Measurements from ENCODE around the gene TLCD3B.

DNA sequence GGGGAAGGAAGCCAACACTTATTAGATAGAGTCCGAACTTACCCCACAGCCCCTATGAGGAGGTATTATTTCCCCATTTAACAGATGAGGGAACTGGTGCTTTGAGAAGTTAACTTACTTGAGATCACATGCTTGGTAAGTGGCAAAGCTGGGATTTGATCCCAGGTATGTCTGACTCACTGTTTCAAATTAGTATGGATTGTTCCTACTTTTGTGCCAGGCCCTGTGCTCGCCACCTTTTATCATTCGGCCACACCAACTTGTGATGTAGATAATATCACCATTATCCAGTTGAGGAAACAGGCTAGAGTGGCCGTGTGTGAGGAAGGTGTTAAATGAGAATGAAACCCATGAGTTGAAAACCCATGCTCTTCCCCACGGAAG, 46.3 kb downstream of the TLCD3B start:
- TF ChIP-seq, protein P1, sequence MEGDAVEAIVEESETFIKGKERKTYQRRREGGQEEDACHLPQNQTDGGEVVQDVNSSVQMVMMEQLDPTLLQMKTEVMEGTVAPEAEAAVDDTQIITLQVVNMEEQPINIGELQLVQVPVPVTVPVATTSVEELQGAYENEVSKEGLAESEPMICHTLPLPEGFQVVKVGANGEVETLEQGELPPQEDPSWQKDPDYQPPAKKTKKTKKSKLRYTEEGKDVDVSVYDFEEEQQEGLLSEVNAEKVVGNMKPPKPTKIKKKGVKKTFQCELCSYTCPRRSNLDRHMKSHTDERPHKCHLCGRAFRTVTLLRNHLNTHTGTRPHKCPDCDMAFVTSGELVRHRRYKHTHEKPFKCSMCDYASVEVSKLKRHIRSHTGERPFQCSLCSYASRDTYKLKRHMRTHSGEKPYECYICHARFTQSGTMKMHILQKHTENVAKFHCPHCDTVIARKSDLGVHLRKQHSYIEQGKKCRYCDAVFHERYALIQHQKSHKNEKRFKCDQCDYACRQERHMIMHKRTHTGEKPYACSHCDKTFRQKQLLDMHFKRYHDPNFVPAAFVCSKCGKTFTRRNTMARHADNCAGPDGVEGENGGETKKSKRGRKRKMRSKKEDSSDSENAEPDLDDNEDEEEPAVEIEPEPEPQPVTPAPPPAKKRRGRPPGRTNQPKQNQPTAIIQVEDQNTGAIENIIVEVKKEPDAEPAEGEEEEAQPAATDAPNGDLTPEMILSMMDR (conservative IDR thresholded peaks at IDR 0.05; ENCODE audit: low read depth, low read length), result no peak
- TF ChIP-seq POLR2A (IDR thresholded peaks at IDR 0.05; ENCODE audit: low read depth, low read length) (no peak), SMC3 (IDR thresholded peaks at IDR 0.05; ENCODE audit: low read depth, low read length) (no peak), CEBPB (IDR thresholded peaks at IDR 0.05; ENCODE audit: low read depth, low read length) (no peak), RFX5 (IDR thresholded peaks at IDR 0.05; ENCODE audit: low read depth, low read length) (no peak), BHLHE40 (IDR thresholded peaks at IDR 0.05; ENCODE audit: low read depth, low read length) (no peak), NFE2L2 (IDR thresholded peaks at IDR 0.05; ENCODE audit: low read depth, low read length) (no peak), MXI1 (IDR thresholded peaks at IDR 0.05; ENCODE audit: borderline replicate concordance, low read depth, low read length) (no peak)
- TF ChIP-seq, protein P2, sequence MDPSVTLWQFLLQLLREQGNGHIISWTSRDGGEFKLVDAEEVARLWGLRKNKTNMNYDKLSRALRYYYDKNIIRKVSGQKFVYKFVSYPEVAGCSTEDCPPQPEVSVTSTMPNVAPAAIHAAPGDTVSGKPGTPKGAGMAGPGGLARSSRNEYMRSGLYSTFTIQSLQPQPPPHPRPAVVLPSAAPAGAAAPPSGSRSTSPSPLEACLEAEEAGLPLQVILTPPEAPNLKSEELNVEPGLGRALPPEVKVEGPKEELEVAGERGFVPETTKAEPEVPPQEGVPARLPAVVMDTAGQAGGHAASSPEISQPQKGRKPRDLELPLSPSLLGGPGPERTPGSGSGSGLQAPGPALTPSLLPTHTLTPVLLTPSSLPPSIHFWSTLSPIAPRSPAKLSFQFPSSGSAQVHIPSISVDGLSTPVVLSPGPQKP (IDR thresholded peaks at IDR 0.05; ENCODE audit: borderline replicate concordance, low read depth, low read length), result no peak
